ENCODE measurements around the gene FOLH1.
"Not testable (repeated sequence)": the region's sequence is repeated elsewhere in the genome, so short reads cannot be mapped to it uniquely, and the experiment has no call there.

FOLH1 gene

DNA sequence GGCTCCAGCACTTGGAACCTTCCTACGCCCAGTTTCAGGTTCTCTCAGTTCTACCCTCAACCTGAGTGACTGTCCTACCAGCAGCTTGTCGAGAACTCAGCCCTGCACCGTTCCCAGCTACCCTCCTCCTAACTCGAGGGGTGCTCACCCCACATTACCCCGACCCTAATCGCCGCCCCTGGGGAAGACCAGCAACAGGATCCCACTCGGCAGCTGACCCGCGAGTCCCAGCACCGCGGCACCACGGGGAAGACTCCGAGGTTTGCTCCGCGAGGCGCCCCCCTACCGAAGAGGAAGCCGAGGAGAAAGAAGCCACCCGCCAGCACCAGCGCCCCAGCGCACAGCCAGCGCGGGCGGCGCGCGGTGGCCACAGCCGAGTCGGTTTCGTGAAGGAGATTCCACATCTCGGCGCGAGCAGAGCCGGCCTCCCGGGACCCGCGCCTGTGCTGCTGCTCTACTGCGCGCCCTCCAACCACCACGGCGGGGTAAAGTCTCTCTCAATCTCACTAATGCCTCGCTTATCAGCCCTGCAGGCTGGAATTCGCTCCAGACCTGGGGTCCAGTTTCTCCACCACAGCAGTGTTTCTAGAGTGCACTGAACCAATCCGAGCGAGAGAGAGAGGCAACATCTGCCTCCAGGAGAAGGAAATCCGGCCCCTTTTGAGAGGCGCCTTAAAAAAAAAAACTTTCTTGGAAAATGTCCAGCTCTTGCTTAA is at the start of gene FOLH1:
Gene FOLH1, minus strand, starts transcription at position 597 of the 716 bp plus-strand sequence. Its CDS starts 193 bp downstream, at position 404.
- no peak for DNase-seq (ENCODE audit: low read depth in 4 of 4, low spot score in 1 of 4)

DNA sequence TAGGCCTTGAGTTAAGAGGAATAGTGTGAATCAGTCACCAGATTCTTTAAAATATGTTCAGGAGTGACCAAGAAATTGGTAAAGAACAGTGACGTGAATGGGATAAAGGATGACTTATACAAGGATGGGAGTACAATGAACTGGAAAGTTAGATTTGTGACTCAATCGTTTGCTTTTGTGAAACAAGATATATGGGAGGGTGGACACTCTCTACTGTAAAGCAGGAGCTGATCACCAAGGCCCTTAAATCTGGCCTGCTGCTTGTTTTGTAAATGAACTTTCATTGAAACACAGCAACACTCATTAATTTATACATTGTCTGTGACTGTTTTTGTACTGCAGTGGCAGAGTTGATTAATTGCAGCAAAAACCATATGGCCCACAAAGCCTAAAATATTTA is 46.7 kb upstream of the FOLH1 start:
- DNase-seq (ENCODE audit: low read depth in 4 of 4, low spot score in 1 of 4): not testable (repeated sequence)

DNA sequence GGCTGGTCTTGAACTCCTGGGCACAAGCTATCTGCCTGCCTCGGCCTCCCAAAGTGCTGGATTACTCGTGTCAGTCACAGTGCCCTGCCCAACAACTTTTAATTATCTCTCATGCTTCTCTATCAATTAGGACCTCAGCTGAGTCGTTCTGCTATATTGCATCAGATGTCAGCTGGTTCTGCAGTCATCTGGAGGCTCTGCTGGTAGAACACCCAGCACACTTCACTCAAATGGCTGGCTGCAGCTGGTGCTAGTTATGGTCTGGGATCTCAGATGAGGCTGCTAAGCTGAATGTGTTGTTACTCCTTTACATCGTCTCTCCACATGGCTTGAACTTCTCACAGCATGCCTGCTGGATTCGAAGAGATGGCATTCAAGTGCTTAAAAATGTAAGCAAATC is 42.8 kb upstream of the FOLH1 start:
- not testable (repeated sequence) for DNase-seq (ENCODE audit: low read depth in 4 of 4, low spot score in 1 of 4)

DNA sequence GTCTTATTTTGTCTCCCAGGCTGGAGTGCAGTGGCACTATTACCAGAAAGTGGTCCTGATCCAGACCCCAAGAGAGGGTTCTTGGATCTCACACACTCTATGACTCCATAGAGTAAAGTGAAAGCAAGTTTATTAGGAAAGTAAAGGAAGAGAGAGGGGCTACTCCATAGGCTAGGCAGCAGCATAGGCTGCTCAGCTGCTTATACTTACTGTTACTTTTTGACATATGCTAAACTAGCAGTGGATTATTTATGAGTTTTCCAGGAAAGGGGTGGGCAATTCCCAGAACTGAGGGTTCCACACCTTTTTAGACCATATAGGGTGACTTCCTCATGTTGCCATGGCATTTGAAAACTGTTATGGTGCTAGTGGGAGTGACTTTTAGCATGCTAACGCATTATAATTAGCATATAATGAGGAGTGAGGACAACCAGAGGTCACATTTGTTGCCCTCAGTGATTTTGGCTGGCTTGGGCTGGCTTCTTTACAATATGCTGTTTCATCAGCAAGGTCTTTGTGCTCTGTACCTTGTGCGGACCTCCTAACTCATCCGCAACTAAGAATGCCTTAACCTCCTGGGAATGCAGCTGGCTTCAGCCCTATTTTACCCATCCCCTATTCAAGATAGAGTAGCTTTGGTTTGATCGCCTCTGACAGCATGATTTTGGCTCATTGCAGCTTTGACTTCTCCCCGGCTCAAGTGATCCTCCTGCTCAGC is 42.2 kb upstream of the FOLH1 start:
- DNase-seq (ENCODE audit: low read depth in 4 of 4, low spot score in 1 of 4): not testable (repeated sequence)

DNA sequence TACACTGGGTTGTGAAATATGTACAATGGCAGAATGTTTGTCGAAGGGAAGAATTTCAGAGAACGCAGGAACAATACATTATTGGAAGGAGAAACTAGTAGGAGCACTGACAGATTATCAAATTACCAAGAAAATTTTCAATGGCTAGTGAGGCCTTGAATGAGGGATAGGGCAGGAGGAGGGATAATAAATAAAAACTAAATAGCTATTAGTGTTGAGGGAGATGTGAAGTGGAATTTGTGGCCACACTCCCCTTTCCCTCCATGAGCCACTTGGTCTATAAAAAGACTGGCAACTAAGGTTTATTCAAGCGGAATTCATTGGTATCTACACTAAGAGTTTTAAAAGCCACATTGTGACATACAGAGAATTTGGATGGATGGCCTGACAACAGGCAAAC is 41.0 kb upstream of the FOLH1 start:
- DNase-seq (ENCODE audit: low read depth in 4 of 4, low spot score in 1 of 4): not testable (repeated sequence)

DNA sequence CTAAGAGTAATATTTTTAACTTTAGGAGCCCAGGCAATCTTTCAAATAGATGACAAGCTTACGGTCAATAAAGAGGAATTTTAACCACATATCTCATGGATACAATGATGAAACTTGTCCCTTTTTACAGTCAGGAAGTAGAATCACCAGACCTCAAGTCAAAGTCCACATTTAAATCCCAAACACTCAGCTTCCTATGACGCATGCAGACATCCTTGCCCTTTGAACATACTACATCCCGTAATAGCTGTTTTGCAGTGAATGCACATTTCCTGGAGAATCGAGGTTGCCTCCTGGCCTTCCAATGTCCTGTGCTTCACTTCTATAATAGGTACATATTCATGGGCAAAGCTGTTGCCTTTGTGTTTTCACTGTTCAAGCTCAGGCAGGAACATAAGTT is 25.3 kb upstream of the FOLH1 start:
- not testable (repeated sequence) for DNase-seq (ENCODE audit: low read depth in 4 of 4, low spot score in 1 of 4)

DNA sequence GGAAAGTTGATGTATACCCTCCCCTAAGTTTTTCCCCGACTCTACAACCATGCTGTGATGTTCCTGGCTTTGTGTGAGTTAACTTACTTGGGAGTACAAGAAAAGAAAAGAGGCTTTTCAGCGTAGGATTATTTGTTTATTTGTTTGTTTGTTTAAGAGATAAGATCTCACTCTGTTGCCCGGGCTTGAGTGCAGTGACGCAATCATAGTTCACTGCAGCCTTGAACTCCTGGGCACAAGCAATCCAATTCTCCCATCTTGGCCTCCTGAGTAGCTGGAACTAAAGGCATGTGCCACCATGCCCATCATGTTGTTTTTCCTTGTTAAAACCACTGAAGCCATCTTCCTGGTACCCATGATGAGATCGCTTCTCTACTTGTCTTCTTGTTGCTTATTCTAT is 24.6 kb upstream of the FOLH1 start:
- DNase-seq (ENCODE audit: low read depth in 4 of 4, low spot score in 1 of 4): not testable (repeated sequence)

DNA sequence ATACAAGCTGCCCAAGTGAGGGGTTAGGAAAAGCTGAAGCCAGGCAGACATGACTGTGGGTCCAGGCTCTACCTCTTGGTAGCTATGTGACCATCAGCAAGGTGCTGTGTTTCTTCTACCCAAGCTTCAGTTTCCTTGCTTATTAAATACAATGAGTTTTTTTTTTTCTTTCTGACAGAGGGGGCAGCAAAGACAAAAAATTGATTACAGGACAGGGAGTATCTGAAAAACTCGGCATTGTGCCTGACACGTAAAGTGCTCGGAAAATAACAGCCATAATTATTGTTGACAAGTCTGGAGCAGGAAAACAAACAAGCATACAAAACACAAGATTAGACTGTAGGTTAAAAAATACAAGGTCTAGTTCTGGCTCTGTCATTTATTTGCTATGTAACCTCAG is 23.3 kb upstream of the FOLH1 start:
- DNase-seq (ENCODE audit: low read depth in 4 of 4, low spot score in 1 of 4): not testable (repeated sequence)

DNA sequence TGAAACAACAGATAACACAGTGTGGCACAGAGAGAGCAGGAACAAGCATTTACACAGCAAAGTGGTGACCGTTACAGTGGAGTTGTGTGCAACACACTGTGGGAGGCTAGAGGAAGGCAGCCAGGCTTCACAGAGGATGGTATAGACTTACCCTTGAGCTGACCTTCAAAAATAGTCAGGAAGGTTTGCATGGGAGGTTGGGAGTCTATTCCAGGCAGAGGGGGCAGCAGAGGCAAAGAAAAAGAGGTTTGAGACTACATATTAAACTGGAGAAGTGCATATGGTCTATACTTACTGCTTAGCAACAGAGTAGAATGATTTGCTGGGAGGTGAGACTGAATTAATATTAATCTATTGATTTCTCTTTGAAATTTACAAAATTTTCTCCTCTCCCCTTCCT is 22.1 kb upstream of the FOLH1 start:
- DNase-seq (ENCODE audit: low read depth in 4 of 4, low spot score in 1 of 4): not testable (repeated sequence)

DNA sequence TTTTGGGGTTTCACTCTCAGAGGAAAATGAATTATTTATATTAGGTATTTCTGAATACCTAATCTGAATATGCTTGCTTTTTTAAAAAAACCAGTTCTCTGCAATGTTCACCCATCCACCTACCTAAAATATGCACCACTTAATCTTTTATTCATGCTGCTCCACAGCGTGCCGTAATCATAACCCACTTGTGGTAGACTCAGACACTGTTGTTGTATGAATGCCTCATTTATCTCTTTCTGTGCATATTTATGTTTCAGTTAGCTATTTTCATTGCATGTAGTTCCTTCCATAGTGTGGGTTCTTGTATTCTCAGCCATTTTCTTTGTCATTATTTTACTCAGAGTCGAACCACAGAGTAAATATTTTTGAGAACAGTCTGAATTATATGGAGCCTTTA is 21.6 kb upstream of the FOLH1 start:
- DNase-seq (ENCODE audit: low read depth in 4 of 4, low spot score in 1 of 4): not testable (repeated sequence)

DNA sequence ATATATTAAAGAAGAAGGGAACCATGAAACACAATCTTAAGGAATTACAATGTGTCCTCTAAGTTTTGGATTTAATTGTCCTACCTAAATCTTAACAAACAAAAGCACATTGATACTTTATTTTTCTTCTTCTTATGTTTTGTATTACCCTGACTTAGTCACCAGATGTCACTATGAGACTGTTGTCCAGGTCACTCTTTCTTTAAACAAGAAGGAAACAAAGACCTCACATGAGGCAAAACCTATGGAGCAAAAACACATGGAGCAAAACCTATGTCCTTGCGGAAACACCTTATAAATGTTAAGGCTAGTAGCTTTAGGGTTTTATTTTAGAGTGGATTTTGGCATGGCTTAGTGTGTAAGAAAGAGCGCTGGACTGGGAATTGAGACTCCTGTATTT is 20.7 kb upstream of the FOLH1 start:
- not testable (repeated sequence) for DNase-seq (ENCODE audit: low read depth in 4 of 4, low spot score in 1 of 4)

DNA sequence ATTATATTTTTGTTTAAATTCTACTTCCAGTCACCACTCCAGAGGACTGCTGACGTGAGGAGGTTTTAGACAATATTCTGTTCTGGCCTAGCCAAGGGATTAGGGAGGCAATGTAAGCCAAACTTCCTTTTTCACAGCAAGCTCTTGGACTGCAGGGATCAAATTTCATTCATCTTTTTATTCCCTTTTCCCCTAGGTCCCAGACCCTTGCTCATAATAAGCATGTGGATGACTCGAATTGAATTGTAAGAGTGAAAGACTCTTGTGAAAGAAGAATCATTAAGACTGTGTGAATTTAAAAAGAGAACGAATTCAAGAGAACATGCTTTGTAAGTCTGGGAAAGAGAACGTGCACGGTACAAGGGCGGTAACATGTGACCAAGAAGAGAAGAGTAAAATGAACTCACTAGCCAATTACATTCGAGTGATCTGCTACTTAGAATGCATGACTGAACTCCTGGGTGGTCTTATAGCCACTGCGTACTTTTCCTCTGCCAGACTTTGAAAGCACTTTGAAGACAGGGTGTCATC is 16.9 kb upstream of the FOLH1 start:
- not testable (repeated sequence) for DNase-seq (ENCODE audit: low read depth in 4 of 4, low spot score in 1 of 4)

DNA sequence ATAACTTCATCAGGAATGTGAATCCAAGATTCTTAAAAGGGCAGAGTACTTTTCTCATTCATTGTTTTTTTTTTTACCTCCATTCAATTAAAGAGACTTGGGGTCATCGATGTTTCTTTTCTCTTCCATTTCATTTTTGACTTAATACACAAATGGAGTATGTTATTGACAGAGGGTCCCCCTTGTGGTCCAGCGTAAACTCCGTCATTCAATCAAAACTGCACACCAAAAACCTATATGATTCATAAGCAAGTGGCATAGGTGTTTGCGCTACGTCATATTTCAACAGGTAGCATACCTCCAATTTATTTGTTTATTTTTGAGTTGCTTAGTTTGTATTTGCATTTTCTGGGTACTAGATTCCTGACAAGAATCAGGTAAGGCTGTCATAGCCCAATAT is 12.7 kb upstream of the FOLH1 start:
- no peak for DNase-seq (ENCODE audit: low read depth in 4 of 4, low spot score in 1 of 4)

DNA sequence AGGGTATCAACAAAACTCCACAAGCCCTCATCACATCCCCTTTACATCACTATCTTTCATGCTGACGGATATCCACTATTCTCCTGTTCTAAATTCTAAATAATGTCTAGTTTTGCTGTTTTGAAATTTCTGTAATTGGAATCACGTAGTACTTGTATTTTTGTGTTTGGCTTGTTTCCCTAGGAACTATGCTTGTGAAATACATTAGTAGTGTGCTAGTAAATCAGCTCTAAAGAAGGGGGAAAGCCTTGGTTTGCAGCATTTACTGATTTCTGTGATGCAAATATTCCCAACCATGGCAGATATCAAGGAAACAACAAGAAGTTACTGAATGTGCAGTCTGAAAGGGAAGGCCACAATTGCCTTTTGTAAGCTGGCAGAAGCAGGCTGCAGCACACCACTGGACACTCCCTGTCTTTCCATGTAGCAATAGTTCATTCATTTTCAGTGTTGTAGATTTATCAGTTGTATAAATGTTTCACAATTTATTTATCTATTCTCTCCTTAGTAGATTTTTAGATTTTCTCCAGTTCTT is 4.7 kb upstream of the FOLH1 start:
- no peak for DNase-seq (ENCODE audit: low read depth in 4 of 4, low spot score in 1 of 4)

DNA sequence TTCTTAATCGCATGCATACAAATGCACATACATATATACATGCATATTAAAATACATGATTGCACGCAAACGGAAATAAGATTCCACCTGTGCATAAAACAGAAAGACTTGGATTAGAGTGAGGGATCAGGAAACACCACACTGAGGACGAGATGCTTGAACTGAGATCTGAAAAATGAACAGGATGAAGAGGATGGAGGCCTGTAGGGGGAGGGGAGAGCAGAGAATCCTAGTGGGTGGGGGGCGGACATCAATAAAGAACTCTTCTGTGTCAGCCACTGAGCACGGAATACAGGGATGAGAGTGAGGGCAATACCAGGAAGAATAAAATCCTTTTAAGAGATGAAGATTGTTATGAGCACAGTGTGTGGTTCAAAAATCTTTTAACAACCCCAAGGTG is 1.4 kb downstream of the FOLH1 start:
- DNase-seq (ENCODE audit: low read depth in 4 of 4, low spot score in 1 of 4): not testable (repeated sequence)

DNA sequence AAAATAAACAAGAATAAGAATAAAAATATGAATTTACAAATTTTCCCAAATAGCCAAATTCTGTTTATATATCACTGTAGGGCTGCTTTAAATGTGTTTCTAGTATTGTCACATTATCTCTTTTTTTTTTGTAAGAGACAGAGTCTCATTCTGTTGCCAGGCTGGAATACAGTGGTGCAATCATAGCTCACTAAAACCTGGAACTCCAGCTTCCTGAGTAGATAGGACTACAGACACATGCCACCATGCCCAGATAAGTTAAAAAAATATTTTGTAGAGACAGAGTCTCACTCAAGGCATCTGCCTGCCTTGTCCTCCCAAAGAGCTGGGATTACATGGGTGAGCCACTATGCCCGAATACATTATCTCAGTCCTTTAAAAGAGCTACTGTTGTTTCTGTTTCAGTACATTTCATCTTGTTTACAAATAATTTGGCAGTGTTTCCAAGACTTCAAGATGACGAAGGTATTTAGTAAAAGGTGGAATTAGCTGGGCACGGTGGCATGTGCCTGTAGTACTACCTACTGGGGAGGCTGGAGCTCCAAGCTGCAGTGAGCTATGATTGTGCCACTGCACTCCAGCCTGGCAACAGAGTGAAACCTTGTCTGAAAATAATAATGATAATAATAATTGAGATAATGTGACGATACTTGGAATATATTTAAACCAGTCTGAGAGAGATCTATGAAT is 6.0 kb downstream of the FOLH1 start:
- DNase-seq (ENCODE audit: low read depth in 4 of 4, low spot score in 1 of 4): no peak

DNA sequence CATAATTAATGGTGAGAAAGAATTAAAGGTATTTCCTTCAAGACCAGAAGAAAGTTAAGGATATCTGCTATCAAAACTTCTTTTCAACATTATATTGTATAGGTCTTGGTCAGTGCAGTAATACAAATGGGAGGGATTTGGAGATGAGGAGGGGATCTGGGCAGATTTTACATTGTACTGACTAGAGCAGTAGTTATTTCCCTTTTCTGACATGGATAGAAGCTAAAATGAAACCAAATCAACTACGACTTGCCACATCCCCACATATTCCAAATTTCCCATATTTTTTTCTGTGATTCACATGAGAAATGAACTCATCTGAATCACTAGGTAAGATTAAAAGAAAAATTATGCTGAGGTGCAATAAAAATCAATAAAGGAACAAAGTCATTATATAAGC is 11.6 kb downstream of the FOLH1 start:
- DNase-seq (ENCODE audit: low read depth in 4 of 4, low spot score in 1 of 4): not testable (repeated sequence)

DNA sequence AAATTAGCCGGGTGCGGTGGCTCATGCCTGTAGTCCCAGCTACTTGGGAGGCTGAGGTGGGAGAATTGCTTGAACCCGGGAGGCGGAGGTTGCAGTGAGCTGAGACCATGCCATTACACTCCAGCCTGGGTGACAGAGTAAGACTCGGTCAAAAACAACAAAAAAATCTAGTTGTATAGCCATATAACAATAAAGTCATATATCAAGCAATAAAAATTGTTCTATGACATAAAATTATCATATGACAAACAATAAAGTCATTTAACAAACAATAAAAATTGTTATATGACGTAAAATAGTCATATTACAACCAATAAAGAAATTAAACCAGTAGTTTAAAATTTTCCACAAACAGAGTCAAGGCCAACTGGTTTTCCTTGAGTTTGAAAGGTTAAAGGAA is 12.4 kb downstream of the FOLH1 start:
- DNase-seq (ENCODE audit: low read depth in 4 of 4, low spot score in 1 of 4): not testable (repeated sequence)

DNA sequence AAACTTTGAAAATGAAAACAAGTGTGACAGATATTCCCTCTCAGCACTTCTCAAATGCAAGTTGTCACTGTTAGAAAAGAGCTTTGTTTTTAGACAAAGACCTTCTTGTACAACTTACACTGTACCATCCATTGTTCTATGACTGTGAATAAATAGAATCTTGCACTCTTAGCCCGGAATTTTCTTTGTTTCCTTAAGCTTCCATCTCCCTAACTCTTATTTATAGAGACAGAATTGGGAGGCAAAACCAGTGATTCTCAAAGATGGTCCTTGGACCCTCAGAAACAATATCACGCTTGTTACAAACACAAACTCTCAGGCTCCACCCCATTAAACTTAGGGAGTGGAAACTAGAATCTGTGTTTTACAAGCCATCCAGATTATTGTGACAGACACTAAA is 18.1 kb downstream of the FOLH1 start:
- DNase-seq (ENCODE audit: low read depth in 4 of 4, low spot score in 1 of 4): not testable (repeated sequence)

DNA sequence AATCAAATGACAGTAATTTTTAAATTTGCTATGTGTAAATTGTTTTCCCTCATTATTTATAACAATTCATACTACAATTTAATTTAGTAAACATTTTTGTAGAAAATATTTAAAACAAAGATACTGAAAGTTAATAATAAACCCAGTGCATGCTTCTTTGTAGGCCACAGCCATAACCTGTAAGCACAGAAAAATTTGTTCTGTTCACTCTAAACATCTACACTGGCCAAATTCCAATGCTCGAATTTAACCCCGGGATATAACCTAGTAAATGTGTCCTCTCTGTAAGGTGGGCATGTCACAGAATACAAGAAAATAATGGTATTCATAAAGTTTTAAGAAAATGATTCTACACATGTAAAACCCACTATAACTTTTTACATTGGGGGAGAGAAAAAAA is 22.2 kb downstream of the FOLH1 start:
- not testable (repeated sequence) for DNase-seq (ENCODE audit: low read depth in 4 of 4, low spot score in 1 of 4)

DNA sequence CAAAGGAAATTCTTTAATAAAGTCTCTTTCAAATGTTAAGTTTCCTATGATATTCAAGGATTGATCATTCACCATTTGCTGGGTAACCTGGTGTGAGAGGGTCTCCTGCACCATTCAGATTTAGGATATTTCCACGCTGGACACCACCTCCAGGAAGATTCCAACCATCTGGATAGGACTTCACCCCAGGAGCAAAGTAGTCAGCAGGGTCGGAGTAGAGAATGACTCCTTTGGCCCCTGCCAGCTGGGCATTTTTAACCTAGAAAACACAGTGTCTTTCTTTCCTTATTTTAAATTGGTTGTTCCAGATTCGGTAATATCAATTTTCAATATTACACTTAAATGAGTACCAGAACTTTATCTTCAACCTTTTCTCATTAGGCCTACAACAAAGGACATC is 22.8 kb downstream of the FOLH1 start:
- not testable (repeated sequence) for DNase-seq (ENCODE audit: low read depth in 4 of 4, low spot score in 1 of 4)
